Neural cell (in vitro differentiated cells): ENCODE measurements around the gene NTNG1. TPM values are rescaled to one million over a fixed set of nuclear protein-coding genes. Genes with fewer than 3 reads are reported as not detected.

Experiments used
- H2AFZ ChIP-seq: fragments of 200-600, 300-800 bp; sonication (generic), shearing (Covaris generic); 2 replicates; pipeline ENCODE4 v1.6.0; 2014; ENCODE audit warnings: low read depth, mild to moderate bottlenecking, antibody characterized with exemption, low read length, moderate library complexity
- H3F3A ChIP-seq: fragments of 200-600 bp; shearing (Covaris generic); 2 replicates; pipeline ENCODE4 v1.6.1; 2016; ENCODE audit warnings: mild to moderate bottlenecking, moderate library complexity, mixed read lengths, antibody characterized with exemption, low read length; ENCODE audit not compliant: insufficient read depth, poor library complexity, severe bottlenecking
- H3K27ac ChIP-seq: fragments of 200-600, 300-800 bp; sonication (generic), shearing (Covaris generic); 2 replicates; pipeline ENCODE4 v1.5.1; 2014; ENCODE audit warnings: mild to moderate bottlenecking, low read length, moderate library complexity
- H3K27me3 ChIP-seq: fragments of 300-800, 200-600 bp; sonication (generic), shearing (Covaris generic); 2 replicates; pipeline ENCODE4 v1.6.0; 2014; ENCODE audit warnings: mild to moderate bottlenecking, low read depth, low read length, moderate library complexity; ENCODE audit not compliant: insufficient read depth
- H3K36me3 ChIP-seq: fragments of 300-800, 200-600 bp; sonication (generic), shearing (Covaris generic); 2 replicates; pipeline ENCODE4 v1.5.1; 2014; ENCODE audit warnings: mild to moderate bottlenecking, antibody characterized with exemption, low read length, moderate library complexity; ENCODE audit not compliant: insufficient read depth
- H3K4me2 ChIP-seq: fragments of 300-800, 200-600 bp; sonication (generic), shearing (Covaris generic); 2 replicates; pipeline ENCODE4 v1.6.0; 2014; ENCODE audit warnings: mild to moderate bottlenecking, low read length
- H3K4me3 ChIP-seq: fragments of 300-800, 200-600 bp; sonication (generic), shearing (Covaris generic); 2 replicates; pipeline ENCODE4 v1.5.1; 2014; ENCODE audit warnings: mild to moderate bottlenecking, low read length, moderate library complexity
- H3K79me2 ChIP-seq: fragments of 200-600 bp; shearing (Covaris generic); replicated peaks from 2 replicates; pipeline ENCODE4 v1.6.0; 2014; ENCODE audit warnings: mild to moderate bottlenecking, low read length, moderate library complexity; ENCODE audit not compliant: insufficient read depth
- H3K9ac ChIP-seq: fragments of 300-800, 200-600 bp; sonication (generic), shearing (Covaris generic); 2 replicates; pipeline ENCODE4 v1.6.1; 2016; ENCODE audit warnings: mild to moderate bottlenecking, low read length, mixed read lengths
- H3K9me2 ChIP-seq: fragments of 200-600 bp; shearing (Covaris generic); 2 replicates; pipeline ENCODE4 v1.6.1; 2016; ENCODE audit warnings: mild to moderate bottlenecking, low read length, mixed read lengths; ENCODE audit not compliant: insufficient read depth
- H3K9me3 ChIP-seq: fragments of 200-600, 300-800 bp; sonication (generic), shearing (Covaris generic); 2 replicates; pipeline ENCODE4 v1.6.1; 2016; ENCODE audit warnings: mild to moderate bottlenecking, mixed run types, low read length, moderate library complexity, mixed read lengths
- H4K20me1 ChIP-seq: fragments of 200-600 bp; shearing (Covaris generic); 2 replicates; pipeline ENCODE4 v1.6.1; 2016; ENCODE audit warnings: mild to moderate bottlenecking, mixed run types; ENCODE audit not compliant: insufficient read depth
- EP300 ChIP-seq: fragments of 450-650 bp; conservative IDR thresholded peaks from 2 replicates; pipeline ENCODE4 v1.6.1; 2014; ENCODE audit warnings: antibody characterized with exemption, mild to moderate bottlenecking, moderate library complexity; ENCODE audit not compliant: poor library complexity, severe bottlenecking
- EZH2 ChIP-seq: fragments of 200-600, 300-800 bp; shearing (Covaris generic), sonication (generic); IDR thresholded peaks from 2 replicates; pipeline ENCODE4 v1.6.1; 2014; ENCODE audit warnings: antibody characterized with exemption, low read length, borderline replicate concordance, mild to moderate bottlenecking; ENCODE audit not compliant: insufficient read depth, poor library complexity, severe bottlenecking
- MXI1 ChIP-seq: fragments of 450-650 bp; conservative IDR thresholded peaks from 2 replicates; pipeline ENCODE4 v1.6.1; 2014; ENCODE audit warnings: antibody characterized with exemption, mild to moderate bottlenecking; ENCODE audit not compliant: poor library complexity, severe bottlenecking
- POLR2AphosphoS5 ChIP-seq: IDR thresholded peaks from 2 replicates; pipeline ENCODE4 v1.6.1; 2012
- RAD21 ChIP-seq: fragments of 450-650 bp; conservative IDR thresholded peaks from 2 replicates; pipeline ENCODE4 v1.6.1; 2014; ENCODE audit warnings: antibody characterized with exemption, mild to moderate bottlenecking, moderate library complexity
- SMC3 ChIP-seq: fragments of 450-650 bp; conservative IDR thresholded peaks from 2 replicates; pipeline ENCODE4 v1.6.1; 2014; ENCODE audit warnings: antibody characterized with exemption, mild to moderate bottlenecking, moderate library complexity; ENCODE audit not compliant: poor library complexity
- TAF1 ChIP-seq: IDR thresholded peaks from 2 replicates; pipeline ENCODE4 v1.6.1; 2012; ENCODE audit warnings: low read depth
- polyA plus RNA-seq: library from polyadenylated mRNA; depleted of rRNA; stranded (reverse); fragments of >200 nt; gene quantifications from 2 replicates; pipeline ENCODE4 v1.2.3, GENCODE V29; 2014
- TF ChIP-seq, protein P1 (sequence below): fragments of 450-650 bp; IDR thresholded peaks from 2 replicates; pipeline ENCODE4 v1.5.1; 2014; ENCODE audit warnings: antibody characterized with exemption, mild to moderate bottlenecking, moderate library complexity; ENCODE audit not compliant: poor library complexity, severe bottlenecking
- TF ChIP-seq, protein P2 (sequence below): IDR thresholded peaks from 2 replicates; pipeline ENCODE4 v1.6.1; 2012; ENCODE audit warnings: borderline replicate concordance

Gene NTNG1
- polyA plus RNA-seq, 1 donor from 2014 or later: not detected

DNA sequence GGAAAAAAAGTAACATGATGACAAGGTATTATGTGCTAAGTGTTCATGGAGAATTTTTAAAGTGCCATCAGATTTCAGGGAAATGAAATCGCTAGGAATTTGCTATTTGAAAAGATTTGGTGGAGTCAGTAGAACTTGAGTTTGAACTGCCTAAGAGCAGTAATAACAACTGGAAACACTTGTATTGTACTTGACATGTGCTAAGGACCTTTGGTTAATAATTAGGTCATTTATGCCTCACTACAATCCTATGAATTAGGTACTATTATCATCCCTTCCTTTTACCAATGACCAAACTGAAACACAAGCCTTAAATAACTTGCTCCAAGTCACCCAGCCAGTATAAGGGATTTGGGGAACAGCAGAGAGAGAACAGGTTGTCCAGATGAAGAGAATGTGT, 133.4 kb downstream of the NTNG1 start:
- Histone ChIP-seq H3F3A (no peaks in the 10 kb centered on the region), H3K4me2 (no peak overlapping the region), H4K20me1 (no peaks in the 10 kb centered on the region), H3K27ac (no peak overlapping the region), H2AFZ (no peak overlapping the region), H3K4me3 (no peak overlapping the region), H3K9me2 (no peaks in the 10 kb centered on the region), H3K79me2 (no peaks in the 10 kb centered on the region), H3K27me3 (no peaks in the 10 kb centered on the region), H3K9me3 (no peaks in the 10 kb centered on the region), H3K9ac (no peak overlapping the region), H3K36me3 (no peaks in the 10 kb centered on the region)
- TF ChIP-seq, protein P1, sequence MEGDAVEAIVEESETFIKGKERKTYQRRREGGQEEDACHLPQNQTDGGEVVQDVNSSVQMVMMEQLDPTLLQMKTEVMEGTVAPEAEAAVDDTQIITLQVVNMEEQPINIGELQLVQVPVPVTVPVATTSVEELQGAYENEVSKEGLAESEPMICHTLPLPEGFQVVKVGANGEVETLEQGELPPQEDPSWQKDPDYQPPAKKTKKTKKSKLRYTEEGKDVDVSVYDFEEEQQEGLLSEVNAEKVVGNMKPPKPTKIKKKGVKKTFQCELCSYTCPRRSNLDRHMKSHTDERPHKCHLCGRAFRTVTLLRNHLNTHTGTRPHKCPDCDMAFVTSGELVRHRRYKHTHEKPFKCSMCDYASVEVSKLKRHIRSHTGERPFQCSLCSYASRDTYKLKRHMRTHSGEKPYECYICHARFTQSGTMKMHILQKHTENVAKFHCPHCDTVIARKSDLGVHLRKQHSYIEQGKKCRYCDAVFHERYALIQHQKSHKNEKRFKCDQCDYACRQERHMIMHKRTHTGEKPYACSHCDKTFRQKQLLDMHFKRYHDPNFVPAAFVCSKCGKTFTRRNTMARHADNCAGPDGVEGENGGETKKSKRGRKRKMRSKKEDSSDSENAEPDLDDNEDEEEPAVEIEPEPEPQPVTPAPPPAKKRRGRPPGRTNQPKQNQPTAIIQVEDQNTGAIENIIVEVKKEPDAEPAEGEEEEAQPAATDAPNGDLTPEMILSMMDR: no peak
- TF ChIP-seq RAD21 (no peak), POLR2AphosphoS5 (no peak), SMC3 (no peak), EZH2 (no peak), EP300 (no peak), TAF1 (no peak), MXI1 (no peak)
- TF ChIP-seq, protein P2, sequence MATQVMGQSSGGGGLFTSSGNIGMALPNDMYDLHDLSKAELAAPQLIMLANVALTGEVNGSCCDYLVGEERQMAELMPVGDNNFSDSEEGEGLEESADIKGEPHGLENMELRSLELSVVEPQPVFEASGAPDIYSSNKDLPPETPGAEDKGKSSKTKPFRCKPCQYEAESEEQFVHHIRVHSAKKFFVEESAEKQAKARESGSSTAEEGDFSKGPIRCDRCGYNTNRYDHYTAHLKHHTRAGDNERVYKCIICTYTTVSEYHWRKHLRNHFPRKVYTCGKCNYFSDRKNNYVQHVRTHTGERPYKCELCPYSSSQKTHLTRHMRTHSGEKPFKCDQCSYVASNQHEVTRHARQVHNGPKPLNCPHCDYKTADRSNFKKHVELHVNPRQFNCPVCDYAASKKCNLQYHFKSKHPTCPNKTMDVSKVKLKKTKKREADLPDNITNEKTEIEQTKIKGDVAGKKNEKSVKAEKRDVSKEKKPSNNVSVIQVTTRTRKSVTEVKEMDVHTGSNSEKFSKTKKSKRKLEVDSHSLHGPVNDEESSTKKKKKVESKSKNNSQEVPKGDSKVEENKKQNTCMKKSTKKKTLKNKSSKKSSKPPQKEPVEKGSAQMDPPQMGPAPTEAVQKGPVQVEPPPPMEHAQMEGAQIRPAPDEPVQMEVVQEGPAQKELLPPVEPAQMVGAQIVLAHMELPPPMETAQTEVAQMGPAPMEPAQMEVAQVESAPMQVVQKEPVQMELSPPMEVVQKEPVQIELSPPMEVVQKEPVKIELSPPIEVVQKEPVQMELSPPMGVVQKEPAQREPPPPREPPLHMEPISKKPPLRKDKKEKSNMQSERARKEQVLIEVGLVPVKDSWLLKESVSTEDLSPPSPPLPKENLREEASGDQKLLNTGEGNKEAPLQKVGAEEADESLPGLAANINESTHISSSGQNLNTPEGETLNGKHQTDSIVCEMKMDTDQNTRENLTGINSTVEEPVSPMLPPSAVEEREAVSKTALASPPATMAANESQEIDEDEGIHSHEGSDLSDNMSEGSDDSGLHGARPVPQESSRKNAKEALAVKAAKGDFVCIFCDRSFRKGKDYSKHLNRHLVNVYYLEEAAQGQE: no peak

DNA sequence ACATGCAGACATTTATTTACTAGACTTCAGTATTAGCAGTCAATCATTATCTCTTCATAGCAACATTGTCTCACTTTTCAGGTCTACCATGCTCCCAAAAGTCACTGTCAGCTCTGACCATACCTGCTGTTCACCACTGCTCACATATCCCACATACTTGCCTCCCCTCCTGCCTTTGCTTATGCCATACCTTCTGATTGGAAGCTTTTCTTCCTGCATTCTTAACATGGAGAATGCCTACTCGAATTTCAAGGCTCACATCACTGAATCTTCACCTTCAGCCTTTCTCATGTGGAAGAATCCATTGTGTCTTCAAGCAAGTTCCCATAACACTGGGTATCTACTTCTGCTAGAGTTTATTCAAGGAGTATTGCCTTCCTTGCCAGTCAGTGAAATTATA, 135.4 kb downstream of the NTNG1 start:
- no peaks in the 10 kb centered on the region for H3K9me3 ChIP-seq
- no peak overlapping the region for H3K4me2 ChIP-seq
- H4K20me1 ChIP-seq: no peaks in the 10 kb centered on the region
- H3K9ac ChIP-seq: no peak overlapping the region
- no peaks in the 10 kb centered on the region for H3F3A ChIP-seq
- H3K79me2 ChIP-seq: no peaks in the 10 kb centered on the region
- no peak overlapping the region for H3K4me3 ChIP-seq
- H3K27ac ChIP-seq: no peak overlapping the region
- TF ChIP-seq, protein P1: no peak
- no peak for TF ChIP-seq EP300
- no peak for TF ChIP-seq TAF1
- no peak for TF ChIP-seq EZH2
- no peak for TF ChIP-seq MXI1
- TF ChIP-seq RAD21: no peak
- TF ChIP-seq, protein P2: no peak
- no peak for TF ChIP-seq POLR2AphosphoS5
- no peak for TF ChIP-seq SMC3
- H3K27me3 ChIP-seq: no peaks in the 10 kb centered on the region
- no peaks in the 10 kb centered on the region for H3K9me2 ChIP-seq
- H3K36me3 ChIP-seq: no peaks in the 10 kb centered on the region
- H2AFZ ChIP-seq: no peak overlapping the region
